Caco-2 (cell line): ENCODE data around the gene MOV10. TPM values are rescaled to one million over a fixed set of nuclear protein-coding genes. Genes with fewer than 3 reads are reported as not detected.

ENCODE experiments used
- BruUV-seq: library from RNA; stranded (reverse); fragments of 400-500 nt; replicated peaks from 2 replicates; lab custom pipeline; 2021; lab: Mats Ljungman, UMichigan
- CTCF ChIA-PET: fragments of 300-600 bp; sonication (Branson Sonifier 250); formaldehyde crosslinking; loops from one replicate; lab custom pipeline; 2022; ENCODE audit warnings: antibody characterized with exemption; lab: Charles Lee
- POLR2A ChIA-PET: fragments of 300-600 bp; sonication (Branson Sonifier 250); formaldehyde crosslinking; loops from one replicate; lab custom pipeline; 2022; ENCODE audit warnings: antibody characterized with exemption; lab: Charles Lee
- DNase-seq, 2 experiments: peaks; one replicate each; pipeline versions ENCODE4 v3.0.0 to v3.0.0-alpha.2; 2020 to 2022
- H3K27me3 ChIP-seq: replicated peaks from 2 replicates; pipeline ENCODE4 v1.6.0; 2011; ENCODE audit warnings: low read length; ENCODE audit not compliant: control insufficient read depth, insufficient read depth
- H3K36me3 ChIP-seq: 2 replicates; pipeline ENCODE4 v1.5.1; 2011; ENCODE audit warnings: low read length; ENCODE audit not compliant: control insufficient read depth, insufficient read depth
- H3K4me1 ChIP-seq: fragments of 250-450 bp; sonication (Bioruptor Pico); 2 replicates; pipeline ENCODE4 v1.5.1; 2020; ENCODE audit warnings: mild to moderate bottlenecking
- H3K4me3 ChIP-seq: 2 replicates; pipeline ENCODE4 v1.5.1; 2011; ENCODE audit warnings: low read depth, mild to moderate bottlenecking, control low read depth, low read length
- H3K9me3 ChIP-seq: fragments of 250-450 bp; sonication (Bioruptor Pico); 2 replicates; pipeline ENCODE4 v1.5.1; 2020; ENCODE audit warnings: mild to moderate bottlenecking, moderate library complexity
- H3K27ac Mint-ChIP-seq: one replicate; pipeline ENCODE4 v1.8.0; 2022; ENCODE audit warnings: mixed read lengths; ENCODE audit not compliant: unreplicated experiment
- H3K27me3 Mint-ChIP-seq: one replicate; pipeline ENCODE4 v1.8.0; 2022; ENCODE audit warnings: mixed read lengths; ENCODE audit not compliant: insufficient read depth, unreplicated experiment
- H3K36me3 Mint-ChIP-seq: one replicate; pipeline ENCODE4 v1.8.0; 2022; ENCODE audit warnings: mild to moderate bottlenecking, mixed read lengths; ENCODE audit not compliant: insufficient read depth, unreplicated experiment
- H3K4me1 Mint-ChIP-seq: one replicate; pipeline ENCODE4 v1.8.0; 2022; ENCODE audit warnings: low read depth, mixed read lengths; ENCODE audit not compliant: unreplicated experiment
- H3K4me3 Mint-ChIP-seq: one replicate; pipeline ENCODE4 v1.8.0; 2022; ENCODE audit warnings: mild to moderate bottlenecking, moderate library complexity, mixed read lengths; ENCODE audit not compliant: unreplicated experiment
- H3K9me3 Mint-ChIP-seq: one replicate; pipeline ENCODE4 v1.8.0; 2022; ENCODE audit warnings: mixed read lengths; ENCODE audit not compliant: unreplicated experiment
- CTCF ChIP-seq, 2 experiments: fragments of 200-600 bp in 1 of 2; IDR thresholded peaks; 1 replicate in 1 of 2; 2 replicates in 1 of 2; pipeline versions ENCODE4 v1.5.1 to v1.8.0; 2011 to 2022; ENCODE audit warnings: antibody characterized with exemption in 1 of 2, control low read depth in 1 of 2, inconsistent platforms in 1 of 2, low read depth in 1 of 2, low read length in 1 of 2, mild to moderate bottlenecking in 1 of 2, moderate library complexity in 1 of 2; ENCODE audit not compliant: insufficient read depth in 1 of 2, severe bottlenecking in 1 of 2, unreplicated experiment in 1 of 2
- intact Hi-C: fragments of 100-400 bp; cut with micrococcal nuclease; formaldehyde crosslinking; loops from one replicate; pipeline ENCODE4 v1.10.0; 2022; ENCODE audit not compliant: unreplicated experiment
- total RNA-seq: library from RNA; stranded (reverse); gene quantifications from 2 replicates; pipeline ENCODE4 v1.2.3, GENCODE V29; 2022

The MOV10 gene
- total RNA-seq, 1 experiment from 2014 or later, result 102 TPM

- no peaks in the 10 kb centered on the region for H3K4me1 Mint-ChIP-seq
- peaks cover 71% of the 10 kb centered on the region for H3K36me3 Mint-ChIP-seq
- Histone ChIP-seq H3K9me3 (no peaks in the 10 kb centered on the region), H3K27me3 (no peaks in the 10 kb centered on the region), H3K36me3 (no peaks in the 10 kb centered on the region), H3K4me1 (no peaks in the 10 kb centered on the region), H3K4me3 (no peak overlapping the region)
- CTCF ChIA-PET, result no interaction called here
- POLR2A ChIA-PET, result no interaction called here
- H3K27ac Mint-ChIP-seq, result peak overlapping the region; percentile 43
- H3K9me3 Mint-ChIP-seq, result no peaks in the 10 kb centered on the region
- H3K27me3 Mint-ChIP-seq, result no peaks in the 10 kb centered on the region
- no peak overlapping the region for H3K4me3 Mint-ChIP-seq
- no TSS peak for BruUV-seq
- intact Hi-C loops, result no loop called here
- no peak for DNase-seq
- no peak for TF ChIP-seq CTCF (IDR thresholded peaks at IDR 0.05; ENCODE audit: insufficient read depth in 1 of 2, low read depth in 1 of 2, low read length in 1 of 2, severe bottlenecking in 1 of 2, unreplicated experiment in 1 of 2)
Measured at GRCh38 chr1:112665857-112666256, 8.6 kb upstream of the MOV10 start.

- H3K27me3 ChIP-seq, result no peaks in the 10 kb centered on the region
- no peaks in the 10 kb centered on the region for H3K9me3 Mint-ChIP-seq
- H3K4me3 ChIP-seq, result no peak overlapping the region
- H3K36me3 ChIP-seq, result no peaks in the 10 kb centered on the region
- no peak overlapping the region for H3K27ac Mint-ChIP-seq
- H3K4me3 Mint-ChIP-seq, result no peak overlapping the region
- H3K27me3 Mint-ChIP-seq, result no peaks in the 10 kb centered on the region
- intact Hi-C loops, result no loop called here
- BruUV-seq, result no TSS peak
- H3K36me3 Mint-ChIP-seq, result peaks cover 71% of the 10 kb centered on the region
- no peaks in the 10 kb centered on the region for H3K9me3 ChIP-seq
- DNase-seq, result no peak
- ChIA-PET CTCF (no interaction called here), POLR2A (no interaction called here)
- no peak for TF ChIP-seq CTCF (IDR thresholded peaks at IDR 0.05; ENCODE audit: insufficient read depth in 1 of 2, low read depth in 1 of 2, low read length in 1 of 2, severe bottlenecking in 1 of 2, unreplicated experiment in 1 of 2)
- H3K4me1 Mint-ChIP-seq, result no peaks in the 10 kb centered on the region
- H3K4me1 ChIP-seq, result no peaks in the 10 kb centered on the region
Measured at GRCh38 chr1:112666946-112667345, 7.5 kb upstream of the MOV10 start.

DNA sequence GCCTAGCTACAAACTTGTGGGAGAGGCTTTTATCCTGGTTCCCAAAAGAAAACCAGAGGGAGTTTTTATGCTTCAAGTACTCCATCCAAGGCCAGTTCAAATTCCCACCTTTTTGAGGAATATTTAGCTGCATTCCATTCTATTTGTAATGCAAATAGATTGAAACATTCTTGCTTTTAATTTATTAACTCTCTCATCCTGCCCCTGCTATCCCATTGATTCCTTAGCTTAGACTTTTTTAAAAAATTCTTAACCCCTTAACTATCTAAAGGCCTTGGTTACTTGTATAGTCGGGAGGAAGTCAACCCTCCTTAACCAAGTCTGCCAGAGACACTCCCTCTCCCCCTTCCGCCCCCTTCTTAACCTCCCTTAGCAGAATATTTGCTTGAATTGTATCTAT, 2.5 kb upstream of the MOV10 start:
- H3K27me3 Mint-ChIP-seq, result no peaks in the 10 kb centered on the region
- no peak overlapping the region for H3K4me3 Mint-ChIP-seq
- no TSS peak for BruUV-seq
- Histone ChIP-seq H3K36me3 (no peaks in the 10 kb centered on the region), H3K9me3 (no peaks in the 10 kb centered on the region), H3K27me3 (no peaks in the 10 kb centered on the region), H3K4me1 (peaks cover 14% of the 10 kb centered on the region), H3K4me3 (no peak overlapping the region)
- H3K36me3 Mint-ChIP-seq, result peaks cover 60% of the 10 kb centered on the region
- no peaks in the 10 kb centered on the region for H3K9me3 Mint-ChIP-seq
- intact Hi-C loops, result loop anchor here (5.0 kb wide), 1 partner anchor 55 kb away; the partner anchor contains the start of genes CAPZA1 and ST7L
- peaks cover 13% of the 10 kb centered on the region for H3K4me1 Mint-ChIP-seq
- DNase-seq, result no peak
- ChIA-PET POLR2A (no interaction called here), CTCF (interaction anchor here (0.6 kb wide), 1 partner anchor 127 kb away, joined by 3 read pairs; no protein-coding TSS in a partner anchor)
- no peak for TF ChIP-seq CTCF (IDR thresholded peaks at IDR 0.05; ENCODE audit: insufficient read depth in 1 of 2, low read depth in 1 of 2, low read length in 1 of 2, severe bottlenecking in 1 of 2, unreplicated experiment in 1 of 2)
- no peak overlapping the region for H3K27ac Mint-ChIP-seq
